ENCODE measurements around the gene TLL2.
A peak's percentile ranks its signal among the peaks of the same experiment; 100 is the strongest.

The TLL2 gene

DNA sequence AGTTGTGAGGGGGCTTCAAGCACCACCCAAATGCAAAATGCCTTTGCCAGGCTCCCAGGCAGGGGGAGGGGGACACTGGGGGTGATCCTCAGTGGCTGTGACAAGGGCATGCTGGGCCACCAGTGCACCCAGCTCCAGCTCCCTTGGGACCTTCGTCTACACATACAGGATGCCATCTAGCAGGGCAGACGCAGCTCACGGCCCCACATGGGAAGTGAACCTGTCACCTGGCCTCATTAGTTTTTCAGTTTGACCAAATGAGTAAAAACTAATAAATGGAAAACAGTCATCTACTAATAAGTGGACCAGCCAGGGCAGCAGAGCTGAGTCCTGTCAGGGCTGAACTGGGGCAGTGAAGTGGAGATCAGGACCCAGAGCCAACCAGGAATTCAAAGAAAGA lies 50.2 kb downstream of the TLL2 start:
- no peak for DNase-seq (ENCODE audit: low spot score)

DNA sequence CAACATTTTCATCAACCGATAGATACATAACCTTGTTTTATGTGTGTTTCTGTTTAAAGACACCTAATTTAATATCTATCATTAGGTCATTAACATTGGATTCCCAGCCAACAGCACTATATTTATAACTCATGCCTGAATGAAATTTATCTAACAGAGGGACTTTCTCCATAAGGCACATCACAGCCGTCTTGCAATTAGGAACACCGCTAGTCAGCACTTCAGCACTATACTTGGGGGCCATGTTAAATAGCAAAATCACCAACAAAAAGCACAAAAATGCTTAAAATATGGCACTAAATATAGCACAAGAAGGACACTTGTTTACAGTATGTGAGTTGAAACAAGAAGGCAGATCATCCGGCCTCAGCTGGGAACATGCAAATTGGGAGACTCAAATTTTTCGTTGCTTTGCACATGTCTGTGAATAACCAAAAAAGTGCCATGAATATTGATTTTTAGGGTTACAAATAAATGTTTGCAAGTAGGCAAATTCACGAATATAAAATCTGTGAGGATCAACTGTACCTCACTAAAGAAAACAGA lies 51.0 kb downstream of the TLL2 start:
- no peak for DNase-seq (ENCODE audit: low spot score)

DNA sequence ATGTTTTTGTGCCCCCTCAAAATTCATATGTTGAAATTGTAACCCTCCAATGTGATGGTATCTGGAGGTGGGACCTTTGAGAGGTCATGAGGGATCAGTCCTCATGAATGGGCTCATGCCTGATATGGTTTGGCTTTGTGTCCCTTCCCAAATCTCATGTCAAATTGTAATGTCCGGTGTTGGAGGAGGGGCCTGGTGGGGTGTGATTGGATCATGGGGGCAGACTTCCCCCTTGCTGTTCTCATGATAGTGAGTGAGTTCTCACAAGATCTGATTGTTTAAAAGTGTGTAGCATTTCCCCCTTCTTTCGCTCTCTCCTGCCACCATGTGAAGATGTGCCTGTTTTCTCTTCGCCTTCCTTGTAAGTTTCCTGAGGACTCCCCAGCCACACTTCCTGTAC lies 53.4 kb downstream of the TLL2 start:
- no peak for DNase-seq (ENCODE audit: low spot score)

DNA sequence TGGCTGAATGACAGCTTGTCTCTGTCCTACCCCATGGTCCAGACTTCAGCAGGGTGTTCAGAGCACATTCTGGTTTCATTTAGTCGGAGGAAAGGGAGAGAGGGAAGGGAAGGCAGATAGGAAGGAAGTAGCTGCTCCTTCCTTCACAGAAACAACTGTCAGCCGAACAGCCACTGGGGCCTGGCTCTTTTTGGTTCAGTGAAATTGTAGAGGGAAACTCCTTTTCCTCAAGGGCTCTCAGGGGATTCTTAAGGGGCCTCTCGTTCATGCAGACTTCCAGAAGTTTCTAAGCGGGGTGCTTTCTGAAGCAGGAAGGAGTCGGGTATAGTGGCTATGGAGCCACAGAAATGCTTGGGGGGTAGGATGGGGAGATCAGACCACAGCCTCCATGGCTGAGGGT lies 56.4 kb downstream of the TLL2 start:
- DNase-seq (ENCODE audit: low spot score): no peak

DNA sequence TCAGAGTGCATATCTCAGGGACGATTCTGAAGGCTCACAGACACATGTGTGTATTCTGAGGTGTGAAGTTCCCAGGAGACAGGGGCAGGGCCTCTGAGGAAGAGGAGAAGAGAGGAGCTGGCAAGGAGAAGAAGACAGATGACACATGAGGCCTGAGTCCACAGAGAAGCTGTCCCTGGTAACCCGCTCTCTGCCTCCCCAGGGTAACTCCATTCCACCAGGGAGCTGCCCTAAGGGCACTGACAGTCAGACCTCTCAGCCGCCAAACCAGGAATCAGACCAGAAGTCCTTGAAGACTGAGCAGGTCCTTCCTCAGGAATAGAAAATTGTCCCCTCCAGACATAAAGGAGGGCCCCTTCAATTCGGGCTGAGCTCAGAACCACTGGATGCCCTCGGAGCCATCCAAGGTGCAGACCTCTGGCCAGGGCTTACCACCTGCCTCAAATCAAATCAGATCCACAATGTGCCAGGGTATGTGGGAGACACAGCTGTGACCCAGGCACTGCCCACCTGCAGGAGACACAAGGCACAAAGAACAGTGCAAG lies 57.4 kb downstream of the TLL2 start:
- no peak for DNase-seq (ENCODE audit: low spot score)

DNA sequence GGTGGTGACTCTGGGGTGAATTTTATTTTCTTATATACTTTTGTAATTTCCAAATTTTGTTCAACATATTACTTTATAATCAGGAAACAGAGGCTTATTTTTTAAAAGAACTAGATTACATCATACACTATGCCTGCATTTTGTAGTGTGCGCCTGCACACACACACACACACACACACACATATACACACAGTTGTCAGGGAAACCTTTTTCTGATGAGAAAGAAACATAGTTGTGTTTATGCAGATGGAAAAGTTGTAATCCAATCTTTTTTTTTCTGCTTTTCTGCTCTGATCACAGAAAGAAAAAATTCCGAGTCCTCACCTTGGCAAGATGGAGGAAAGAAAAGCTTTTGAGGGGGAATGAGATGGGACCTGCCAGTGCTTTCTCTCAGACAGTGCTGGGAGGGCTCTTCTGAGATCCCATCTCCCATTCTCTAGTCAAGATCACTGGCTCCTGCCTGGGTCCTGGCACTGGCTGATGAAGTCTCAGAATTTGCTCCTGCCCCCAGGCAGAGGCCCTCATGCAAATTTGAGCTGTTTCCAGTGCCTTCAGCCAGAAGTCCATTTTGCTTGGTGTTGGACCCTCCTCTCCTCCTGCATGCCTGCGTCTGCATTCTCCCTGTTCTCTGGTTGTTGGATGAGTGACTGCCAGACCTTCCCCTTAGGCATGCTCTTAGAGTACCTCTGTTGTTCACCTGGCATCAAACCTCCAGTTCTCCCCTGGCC lies 59.7 kb downstream of the TLL2 start:
- no peak for DNase-seq (ENCODE audit: low spot score)

DNA sequence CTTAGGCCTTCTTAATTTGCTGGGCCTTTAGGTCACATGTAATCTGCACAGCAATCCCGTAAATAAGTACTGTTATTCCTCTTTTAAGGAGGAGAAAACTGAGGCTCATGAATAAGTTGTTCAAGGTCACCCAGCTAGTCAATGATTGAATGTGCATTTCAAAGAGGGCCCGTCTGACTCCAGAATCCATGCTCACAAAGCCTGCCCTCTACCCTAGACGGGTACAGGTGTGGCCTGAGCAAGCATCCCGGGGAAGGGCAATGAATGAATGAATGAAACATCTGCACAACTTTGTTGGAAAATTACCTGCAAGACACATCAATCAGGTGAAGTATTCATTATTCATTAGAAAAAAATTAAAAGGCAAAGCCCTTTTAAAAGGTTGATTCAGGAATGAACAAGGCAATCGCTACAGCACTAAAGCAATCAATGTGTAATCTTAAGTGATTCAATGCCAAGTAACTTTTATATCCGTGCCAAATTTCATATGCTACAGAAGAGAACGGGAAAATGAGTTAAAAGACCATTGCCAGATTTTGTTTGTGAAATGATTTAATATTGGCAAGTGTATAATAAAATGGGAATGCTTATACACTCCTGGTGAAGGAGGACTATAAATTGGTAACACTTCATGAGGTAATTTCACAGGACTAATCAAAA lies 61.1 kb downstream of the TLL2 start:
- no peak for DNase-seq (ENCODE audit: low spot score)

DNA sequence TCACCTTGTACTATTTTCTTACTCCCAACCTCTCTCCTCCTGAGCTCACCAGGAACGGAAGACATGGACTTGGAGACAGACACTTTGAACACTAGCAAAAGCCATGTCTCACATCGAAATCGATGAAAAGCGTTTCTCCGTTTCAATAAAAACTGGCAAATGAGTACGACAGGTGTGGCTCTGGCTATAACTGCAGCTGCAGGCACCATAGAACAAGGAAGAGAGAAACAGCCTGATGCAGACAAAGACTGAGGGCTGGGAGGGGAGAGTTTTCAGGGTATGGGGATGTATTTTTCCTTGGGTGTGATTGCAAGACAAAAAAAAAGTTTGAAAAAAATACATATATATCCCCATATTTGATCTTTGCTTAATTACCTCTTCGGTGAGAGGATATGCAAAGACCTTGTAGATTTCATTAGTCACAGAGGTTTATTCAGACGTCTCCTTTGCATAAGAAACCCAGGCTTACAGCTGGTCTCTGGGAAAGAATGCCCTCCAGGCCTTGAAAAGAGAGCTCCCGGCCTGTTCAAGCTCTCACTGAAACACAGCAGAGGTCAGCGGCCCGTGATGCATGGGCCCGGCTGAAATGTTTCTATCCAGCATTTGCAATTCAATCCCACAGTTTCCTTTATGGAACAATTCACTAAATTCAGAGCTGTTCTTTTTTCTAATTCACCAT lies 63.1 kb downstream of the TLL2 start:
- no peak for DNase-seq (ENCODE audit: low spot score)

DNA sequence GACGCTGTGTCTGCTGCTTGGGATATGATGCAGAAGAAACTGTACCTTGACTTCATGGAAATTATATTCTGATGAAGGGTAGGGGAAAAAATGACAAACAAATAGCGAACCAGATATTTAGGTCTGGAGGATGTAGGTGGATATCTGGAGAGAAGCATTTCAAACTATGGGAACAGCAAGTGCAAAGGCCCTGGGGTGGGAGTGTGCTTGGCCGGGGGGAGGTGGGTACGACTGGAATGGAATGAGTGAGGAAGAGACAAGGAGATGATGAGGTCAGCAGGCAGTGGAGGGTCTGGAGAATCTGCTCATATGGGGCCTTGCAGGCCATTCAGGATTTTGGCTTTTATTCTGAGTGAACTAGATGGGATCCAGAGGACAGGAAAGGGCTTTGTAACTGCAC lies 65.2 kb downstream of the TLL2 start:
- DNase-seq (ENCODE audit: low spot score): no peak

DNA sequence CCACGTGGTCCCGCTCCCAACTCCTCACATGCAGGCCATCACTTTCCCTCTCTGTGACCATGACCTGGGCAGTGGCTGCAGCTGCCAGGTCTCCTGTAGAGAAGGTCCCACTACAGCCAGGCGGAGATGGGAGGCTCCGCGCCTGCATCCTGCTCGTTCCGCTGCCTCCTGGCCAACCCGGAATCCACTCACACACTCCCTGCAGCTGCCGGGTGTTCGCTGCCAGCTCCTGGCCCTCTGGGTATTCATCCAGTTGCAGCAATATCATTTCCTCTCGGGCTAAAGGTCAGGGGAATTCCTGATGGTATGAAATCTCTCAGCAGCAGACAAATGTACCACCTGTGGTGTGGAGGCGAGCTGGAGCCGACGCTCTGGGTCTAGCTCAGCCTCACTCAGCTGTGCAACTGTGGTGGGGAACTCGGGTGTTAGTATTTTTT lies 65.7 kb downstream of the TLL2 start:
- DNase-seq (ENCODE audit: low spot score): peak; percentile 41

DNA sequence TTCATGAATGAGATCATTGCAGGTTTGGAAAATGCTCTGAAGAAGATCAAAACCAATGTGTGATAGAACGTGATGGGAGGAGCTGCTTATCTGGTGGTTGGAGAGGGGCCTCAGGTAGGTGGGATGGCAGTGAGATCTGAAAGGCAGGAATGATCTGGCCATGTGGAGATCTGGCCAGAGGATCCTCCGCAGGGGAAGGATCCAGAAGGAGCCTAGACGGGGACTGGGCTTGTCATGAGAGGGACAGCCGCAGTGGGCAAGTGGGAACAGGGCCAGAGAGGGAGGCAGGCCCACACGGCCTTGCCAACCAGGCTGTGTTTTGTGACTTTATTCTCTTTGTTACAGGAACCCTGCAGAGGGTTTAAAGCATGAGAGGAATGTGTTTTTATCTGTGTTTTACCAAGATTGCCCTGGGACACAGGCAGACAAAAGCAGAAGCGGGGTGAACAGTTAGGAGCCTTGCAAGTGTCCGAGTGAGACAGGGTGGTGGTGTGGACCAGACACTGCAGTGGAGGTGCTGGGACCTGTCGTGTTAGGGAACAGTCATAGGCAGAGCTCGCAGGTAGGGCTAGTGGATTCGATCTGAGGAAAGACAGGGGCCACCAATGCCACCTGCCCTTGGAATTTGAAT lies 66.6 kb downstream of the TLL2 start:
- DNase-seq (ENCODE audit: low spot score): no peak

DNA sequence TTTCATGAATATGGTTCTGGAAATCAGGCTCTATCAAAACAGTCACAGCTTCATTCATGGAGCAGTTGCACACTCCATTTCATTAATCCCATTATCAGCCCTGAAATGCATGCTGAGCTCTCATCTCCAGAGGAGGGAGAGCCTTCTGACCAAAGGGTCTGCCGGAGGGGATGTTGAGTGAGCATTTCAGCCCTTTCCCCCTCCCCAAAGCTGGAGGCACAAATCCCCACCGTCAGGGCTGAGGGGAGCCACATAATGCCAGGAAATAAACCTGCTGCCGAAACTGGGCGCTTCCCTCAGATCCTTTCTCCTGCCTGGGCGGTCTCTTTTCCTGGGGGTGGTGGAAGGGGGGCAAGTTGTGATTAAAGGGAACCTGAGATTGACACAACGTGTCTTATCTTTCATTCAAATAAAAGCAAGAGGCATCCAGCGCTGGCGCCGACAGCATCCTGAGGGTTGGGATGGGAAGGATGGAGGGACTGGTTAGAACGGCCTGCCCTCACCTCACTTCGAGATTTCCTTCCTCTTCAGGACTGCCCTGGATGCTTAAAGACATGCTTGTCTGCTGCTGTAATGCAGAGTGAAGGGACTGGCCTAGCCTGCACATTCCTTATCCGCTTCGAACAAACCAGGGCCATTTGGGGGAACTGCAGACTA lies 71.6 kb downstream of the TLL2 start:
- no peak for DNase-seq (ENCODE audit: low spot score)

DNA sequence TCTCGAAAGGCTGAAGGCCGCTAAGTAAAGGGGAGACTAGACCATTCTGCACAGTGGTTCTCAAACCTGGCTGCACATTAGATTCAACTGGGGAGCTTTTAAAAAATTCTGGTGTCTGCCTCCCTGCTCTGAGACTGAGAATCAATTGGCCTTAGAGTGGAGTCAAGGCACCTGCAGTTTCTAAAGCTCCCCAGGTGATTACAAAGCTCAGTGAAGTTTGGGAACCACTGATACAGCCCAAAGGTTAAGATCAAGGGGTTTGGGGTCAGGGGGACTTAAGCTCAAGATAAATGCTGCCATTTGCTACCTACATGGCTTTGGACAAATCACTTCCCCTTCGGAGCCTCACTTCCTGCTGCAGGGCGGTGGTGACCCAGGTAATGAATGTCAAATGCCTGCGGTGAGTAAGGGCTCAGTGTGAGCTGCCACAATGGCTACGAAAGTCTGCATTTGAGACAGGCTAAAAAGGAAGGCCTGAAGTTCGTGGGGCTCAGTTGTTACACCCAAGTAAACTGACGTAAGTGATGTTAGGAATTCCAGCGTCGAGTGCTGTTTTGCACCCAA lies 72.3 kb downstream of the TLL2 start:
- DNase-seq (ENCODE audit: low spot score): peak; percentile 12

DNA sequence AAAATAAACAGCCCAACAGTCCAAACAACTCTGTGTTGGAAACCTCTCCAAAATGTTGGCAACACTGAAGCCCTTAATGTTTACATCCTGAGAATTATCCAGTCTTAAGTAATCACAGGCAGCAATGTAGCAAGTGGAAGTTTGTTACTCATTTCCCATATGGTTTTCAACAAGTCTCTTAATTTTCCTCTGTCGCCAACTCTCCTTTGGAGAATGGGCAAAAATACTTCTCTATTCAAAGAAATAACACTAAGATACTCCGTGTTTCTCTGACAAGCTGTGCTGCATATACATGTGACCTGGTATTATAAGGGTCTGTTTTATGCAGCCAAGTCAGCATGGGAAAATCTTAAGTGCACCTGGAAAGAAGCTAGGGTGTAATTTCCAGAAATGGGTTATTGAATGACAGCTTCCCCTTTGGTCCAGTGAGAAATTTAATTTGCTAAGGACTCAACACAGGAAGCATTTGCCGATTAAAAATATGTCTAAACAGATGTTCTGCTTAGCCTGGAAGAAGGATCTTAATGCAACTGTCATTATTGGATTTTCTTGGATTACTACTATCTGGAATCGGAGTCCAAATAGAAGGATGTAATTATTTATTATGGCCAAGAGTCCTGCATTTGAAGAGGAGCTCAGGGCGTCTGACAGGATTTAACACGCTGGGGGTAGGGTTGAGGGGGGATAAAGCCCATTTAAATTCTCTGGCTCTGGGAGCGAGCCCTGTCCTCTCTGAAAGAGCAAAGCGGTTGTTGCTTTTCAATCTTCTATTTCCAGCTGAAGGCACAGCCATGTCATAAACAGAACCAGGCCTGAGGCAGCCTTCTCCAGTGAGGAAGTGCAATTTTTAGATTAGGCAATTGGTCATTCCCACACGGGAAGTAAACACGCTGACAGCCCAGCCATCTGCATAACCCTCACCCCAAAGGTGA lies 73.1 kb downstream of the TLL2 start:
- no peak for DNase-seq (ENCODE audit: low spot score)

DNA sequence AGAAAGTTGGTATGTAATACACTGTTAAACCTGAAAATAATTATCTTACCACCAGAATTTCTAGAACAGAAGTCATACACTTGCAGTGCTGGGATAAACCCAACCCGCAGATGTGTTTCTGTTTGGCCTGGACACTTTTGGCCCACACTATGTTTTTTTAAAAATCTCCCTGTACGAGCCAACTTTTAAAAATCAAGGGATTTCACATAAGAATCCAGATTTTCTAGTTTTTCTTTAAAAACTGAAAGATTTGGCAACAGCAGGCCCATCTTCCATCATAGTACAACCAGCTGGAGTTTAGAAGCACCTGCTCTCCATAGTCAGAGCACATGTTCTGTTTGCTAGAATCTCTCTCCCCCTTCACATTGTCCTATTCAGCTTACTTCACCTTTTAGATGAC lies 74.0 kb downstream of the TLL2 start:
- DNase-seq (ENCODE audit: low spot score): no peak

DNA sequence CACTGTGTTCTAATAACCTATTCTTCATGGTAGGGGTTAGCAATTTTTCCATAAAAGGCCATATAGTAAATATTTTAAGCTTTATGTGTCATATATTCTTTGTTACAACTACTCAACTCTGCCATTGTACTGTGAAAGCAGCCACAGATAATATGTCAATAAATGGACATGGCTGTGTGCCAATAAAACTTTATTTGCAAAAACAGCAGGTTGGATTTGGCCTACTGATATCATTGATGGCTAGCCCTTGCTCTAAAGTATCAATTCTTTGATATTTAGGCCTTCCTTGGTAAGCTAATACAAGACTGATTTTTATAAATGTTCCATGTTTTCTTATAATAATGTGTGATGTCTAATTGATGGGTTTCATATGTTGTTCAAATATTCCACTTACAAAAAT lies 77.7 kb downstream of the TLL2 start:
- DNase-seq (ENCODE audit: low spot score): no peak

DNA sequence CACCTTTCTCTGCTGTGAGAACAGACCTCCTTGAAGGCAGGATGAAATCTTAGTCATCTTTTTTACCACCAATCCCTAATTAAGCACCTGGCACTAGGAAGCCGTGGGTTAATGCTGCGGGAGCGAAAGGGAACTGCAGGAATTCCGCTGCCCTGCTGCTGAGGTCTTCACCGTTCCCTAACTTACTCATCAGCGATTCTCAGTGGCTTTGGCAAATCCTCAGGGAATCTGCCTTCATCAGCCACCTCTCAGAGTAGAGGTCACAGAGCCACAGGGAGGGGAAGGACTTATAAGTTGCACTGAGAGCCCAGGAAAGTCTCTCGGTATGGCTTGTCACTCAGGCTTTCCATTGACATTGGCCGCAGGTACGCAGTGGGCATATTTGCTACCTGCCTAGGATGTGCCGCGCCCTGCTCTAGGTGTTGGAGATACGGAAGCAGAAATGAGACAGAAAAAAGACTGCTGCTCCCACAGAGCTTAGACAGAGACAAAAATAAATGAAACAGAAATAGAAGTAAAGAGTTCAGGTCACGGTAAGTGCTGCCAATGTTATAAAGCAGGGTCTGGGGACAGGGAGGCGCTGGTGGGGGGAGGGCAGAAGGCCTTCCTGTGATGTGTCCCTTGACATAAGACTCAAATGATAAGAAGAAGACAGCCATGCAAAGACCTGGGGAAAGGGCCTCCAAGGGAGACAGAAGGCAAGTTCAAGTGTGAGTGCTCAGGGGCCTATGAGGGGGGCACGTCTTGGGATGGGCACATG lies 82.3 kb downstream of the TLL2 start:
- peak; percentile 8 for DNase-seq (ENCODE audit: low spot score)

DNA sequence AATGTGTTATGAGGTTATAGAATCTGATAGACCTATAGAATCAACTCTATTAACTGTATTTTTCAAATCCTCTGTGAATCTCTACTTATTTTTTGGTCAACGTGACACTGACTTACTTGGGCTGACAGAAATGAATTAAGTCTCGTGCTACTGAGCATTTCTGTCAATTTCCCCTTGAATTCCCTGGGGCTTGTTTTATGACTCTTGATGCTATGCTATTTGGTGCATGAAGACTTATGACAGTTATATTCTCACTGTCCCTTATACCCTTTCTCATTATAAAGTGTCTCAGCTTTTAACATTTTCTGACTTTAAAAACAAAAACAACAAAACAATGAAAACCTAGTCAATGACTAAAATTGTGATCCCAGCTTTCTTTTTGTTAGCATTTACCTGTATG lies 86.4 kb downstream of the TLL2 start:
- no peak for DNase-seq (ENCODE audit: low spot score)

DNA sequence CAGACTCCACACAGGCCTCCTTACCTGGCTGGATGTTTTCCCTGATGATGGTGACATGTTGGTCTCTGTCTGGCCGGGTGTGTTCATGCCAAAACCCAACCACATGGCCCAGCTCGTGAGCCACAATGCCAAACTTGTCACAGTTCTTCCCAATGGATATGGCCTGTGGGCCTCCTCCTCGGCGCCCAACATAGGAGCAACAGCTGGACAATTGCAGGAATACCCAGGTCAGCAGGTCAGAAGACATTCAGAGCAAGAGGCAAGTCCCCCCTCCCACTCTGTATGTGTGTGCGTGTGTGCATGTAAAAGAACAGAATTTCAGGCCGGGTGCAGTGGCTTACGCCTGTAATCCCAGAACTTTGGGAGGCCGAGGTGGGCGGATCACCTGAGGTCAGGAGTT lies 91.2 kb downstream of the TLL2 start:
- no peak for DNase-seq (ENCODE audit: low spot score)

DNA sequence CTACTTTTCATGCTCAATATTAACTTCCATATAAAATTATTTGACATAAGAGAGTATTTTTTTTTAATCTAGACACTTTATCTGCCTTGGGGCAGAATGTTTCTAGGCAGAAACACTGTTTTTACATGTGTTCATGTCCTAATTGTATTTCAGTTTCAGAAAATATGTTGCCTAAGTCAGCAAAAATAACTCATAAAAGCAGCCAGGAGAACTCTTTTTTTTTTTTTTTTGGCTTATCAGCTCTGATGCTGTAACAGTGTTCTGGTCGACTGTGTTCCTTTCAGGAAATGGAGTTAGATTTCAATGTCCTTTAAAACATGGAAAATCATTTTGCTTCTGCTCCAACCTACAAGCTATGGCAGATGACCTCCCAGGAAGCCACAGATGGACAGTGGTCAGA lies 91.7 kb downstream of the TLL2 start:
- DNase-seq (ENCODE audit: low spot score): no peak

Measured in kidney tubule cell (primary cell).